A673 (cell line): ENCODE results near the gene TEX54.

ENCODE experiments used
- EZH2 ChIP-seq: fragments of 200-600 bp; sonication (generic); IDR thresholded peaks from 2 replicates; pipeline ENCODE4 v1.6.1; 2017; ENCODE audit warnings: borderline replicate concordance, low read depth, mild to moderate bottlenecking, mixed read lengths, antibody characterized with exemption, low read length; ENCODE audit not compliant: poor library complexity, severe bottlenecking
- TF ChIP-seq, protein P1 (sequence below): fragments of 300-800, 200-600 bp; sonication (generic); conservative IDR thresholded peaks from 2 replicates; pipeline ENCODE4 v1.5.1; 2017; ENCODE audit warnings: low read depth, mild to moderate bottlenecking, antibody characterized with exemption, low read length, moderate library complexity, mixed read lengths

DNA sequence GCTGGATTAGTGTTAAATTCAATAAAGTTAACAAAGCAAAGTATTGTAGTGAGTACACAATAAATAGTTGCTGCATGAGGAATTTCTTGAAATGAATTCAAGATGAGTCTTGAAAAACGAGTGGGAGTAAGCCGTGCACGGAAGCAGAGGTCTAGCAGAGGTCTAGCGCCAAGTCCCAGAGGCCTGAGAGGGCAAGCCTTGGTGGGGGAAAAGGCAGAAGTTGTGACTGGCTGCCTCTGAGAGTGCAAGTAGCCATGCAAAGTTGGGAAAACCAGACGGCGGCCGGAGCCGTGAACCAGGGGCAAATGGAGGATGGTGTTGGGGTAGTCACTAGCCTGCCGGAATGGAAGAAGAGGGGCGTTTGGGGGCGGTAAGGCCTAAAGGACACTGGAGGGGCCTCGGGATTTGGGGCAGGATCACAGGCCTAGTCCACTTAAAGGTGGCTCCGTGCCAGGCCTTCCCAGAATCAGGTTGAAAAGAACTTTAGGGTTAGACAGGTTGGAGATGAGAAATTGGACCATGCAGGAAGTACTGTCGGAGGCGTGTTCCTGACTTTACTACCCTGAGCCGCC, 47.7 kb upstream of the TEX54 start:
- TF ChIP-seq, protein P1, sequence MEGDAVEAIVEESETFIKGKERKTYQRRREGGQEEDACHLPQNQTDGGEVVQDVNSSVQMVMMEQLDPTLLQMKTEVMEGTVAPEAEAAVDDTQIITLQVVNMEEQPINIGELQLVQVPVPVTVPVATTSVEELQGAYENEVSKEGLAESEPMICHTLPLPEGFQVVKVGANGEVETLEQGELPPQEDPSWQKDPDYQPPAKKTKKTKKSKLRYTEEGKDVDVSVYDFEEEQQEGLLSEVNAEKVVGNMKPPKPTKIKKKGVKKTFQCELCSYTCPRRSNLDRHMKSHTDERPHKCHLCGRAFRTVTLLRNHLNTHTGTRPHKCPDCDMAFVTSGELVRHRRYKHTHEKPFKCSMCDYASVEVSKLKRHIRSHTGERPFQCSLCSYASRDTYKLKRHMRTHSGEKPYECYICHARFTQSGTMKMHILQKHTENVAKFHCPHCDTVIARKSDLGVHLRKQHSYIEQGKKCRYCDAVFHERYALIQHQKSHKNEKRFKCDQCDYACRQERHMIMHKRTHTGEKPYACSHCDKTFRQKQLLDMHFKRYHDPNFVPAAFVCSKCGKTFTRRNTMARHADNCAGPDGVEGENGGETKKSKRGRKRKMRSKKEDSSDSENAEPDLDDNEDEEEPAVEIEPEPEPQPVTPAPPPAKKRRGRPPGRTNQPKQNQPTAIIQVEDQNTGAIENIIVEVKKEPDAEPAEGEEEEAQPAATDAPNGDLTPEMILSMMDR: no peak
- no peak for TF ChIP-seq EZH2
